ENCODE measurements around the gene SERP1.

DNA sequence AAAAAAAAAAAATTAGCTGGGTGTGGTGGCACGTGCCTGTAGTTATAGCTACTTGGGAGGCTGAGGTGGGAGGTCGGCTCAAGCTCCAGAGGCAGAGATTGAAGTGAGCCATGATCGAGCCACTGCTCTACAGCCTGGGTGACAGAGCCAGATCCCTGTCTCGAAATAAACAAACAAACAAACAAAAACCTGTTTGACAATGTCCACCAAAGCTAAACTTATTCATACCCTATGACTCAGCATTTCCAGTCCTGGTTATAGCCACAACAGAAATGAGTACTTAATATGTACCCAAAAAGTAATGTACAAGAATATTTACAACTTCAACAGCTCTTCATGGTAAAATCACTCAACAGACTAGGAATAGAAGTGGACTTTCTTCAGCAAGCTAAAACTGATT lies 31.1 kb downstream of the SERP1 start:
- TF ChIP-seq, protein P1, sequence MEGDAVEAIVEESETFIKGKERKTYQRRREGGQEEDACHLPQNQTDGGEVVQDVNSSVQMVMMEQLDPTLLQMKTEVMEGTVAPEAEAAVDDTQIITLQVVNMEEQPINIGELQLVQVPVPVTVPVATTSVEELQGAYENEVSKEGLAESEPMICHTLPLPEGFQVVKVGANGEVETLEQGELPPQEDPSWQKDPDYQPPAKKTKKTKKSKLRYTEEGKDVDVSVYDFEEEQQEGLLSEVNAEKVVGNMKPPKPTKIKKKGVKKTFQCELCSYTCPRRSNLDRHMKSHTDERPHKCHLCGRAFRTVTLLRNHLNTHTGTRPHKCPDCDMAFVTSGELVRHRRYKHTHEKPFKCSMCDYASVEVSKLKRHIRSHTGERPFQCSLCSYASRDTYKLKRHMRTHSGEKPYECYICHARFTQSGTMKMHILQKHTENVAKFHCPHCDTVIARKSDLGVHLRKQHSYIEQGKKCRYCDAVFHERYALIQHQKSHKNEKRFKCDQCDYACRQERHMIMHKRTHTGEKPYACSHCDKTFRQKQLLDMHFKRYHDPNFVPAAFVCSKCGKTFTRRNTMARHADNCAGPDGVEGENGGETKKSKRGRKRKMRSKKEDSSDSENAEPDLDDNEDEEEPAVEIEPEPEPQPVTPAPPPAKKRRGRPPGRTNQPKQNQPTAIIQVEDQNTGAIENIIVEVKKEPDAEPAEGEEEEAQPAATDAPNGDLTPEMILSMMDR (IDR thresholded peaks at IDR 0.05 in 4 of 5, conservative IDR thresholded peaks at IDR 0.05 in 1 of 5) = no peak
- no peak for TF ChIP-seq POLR2A (IDR thresholded peaks at IDR 0.05)

All from gastrocnemius medialis (tissue), 4 donors.